ENCODE data around the gene BFAR.

The BFAR gene

DNA sequence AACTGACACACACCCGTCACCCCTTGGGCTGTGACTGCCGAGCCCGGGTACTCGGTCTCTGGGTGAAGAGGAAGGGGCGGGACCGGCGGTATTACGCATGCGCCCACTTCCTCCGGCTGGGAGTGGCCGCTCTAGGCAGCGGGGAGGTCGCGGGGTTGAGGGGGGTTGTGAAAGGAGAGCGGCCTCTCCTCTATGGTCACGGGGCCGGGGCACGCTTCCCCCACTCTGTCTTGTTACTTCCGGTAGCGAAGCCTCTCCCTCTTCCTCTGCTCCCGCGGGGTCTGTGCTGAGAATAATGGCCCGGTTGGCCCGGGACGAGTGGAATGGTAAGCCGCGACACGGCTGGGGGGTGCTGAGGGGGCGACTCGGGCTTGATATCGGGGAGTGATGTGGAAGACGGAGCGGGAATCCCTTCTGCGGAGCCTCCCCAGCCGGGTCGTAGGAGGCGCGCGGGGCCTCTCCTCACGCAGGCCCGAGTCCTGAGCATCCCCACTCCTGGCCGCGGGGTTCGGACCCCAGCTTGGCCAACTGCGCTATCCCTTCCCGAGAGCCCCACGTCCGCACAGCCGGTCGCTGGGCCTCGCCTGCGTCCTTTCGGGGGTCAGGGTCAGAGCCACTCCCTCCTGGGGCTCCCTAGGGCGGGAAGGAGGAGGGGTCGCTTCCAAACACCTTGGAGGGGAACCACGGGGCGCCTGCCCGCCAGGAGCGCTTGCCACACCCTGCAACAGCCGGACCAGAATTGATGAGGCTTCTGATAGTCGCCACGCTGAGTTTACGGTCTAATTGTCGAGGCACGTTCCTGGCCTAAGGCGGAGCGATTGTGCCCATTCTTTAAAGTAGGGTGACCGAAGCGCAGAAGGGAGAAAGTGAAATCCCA lies at the start of gene BFAR:
Gene BFAR (plus strand): TSS at position 259 of the 877 bp plus-strand sequence. CDS start 11,396 bp downstream, outside the sequence.
- peaks cover 30% of the 10 kb centered on the region for H3K36me3 ChIP-seq (ENCODE audit: insufficient read depth, low read length)
- H3K9me2 ChIP-seq (ENCODE audit: low read depth, low read length), result no peaks in the 10 kb centered on the region
- H2AFZ ChIP-seq (ENCODE audit: low read length), result no peak within 1 kb of the TSS
- peak within 1 kb of the TSS; percentile 98 for H3K9ac ChIP-seq (ENCODE audit: low read length)
- H4K20me1 ChIP-seq (ENCODE audit: insufficient read depth, low read length), result no peaks in the 10 kb centered on the region
- H3K9me3 ChIP-seq (ENCODE audit: low read length), result no peaks in the 10 kb centered on the region
- TF ChIP-seq CTCF (IDR thresholded peaks at IDR 0.05; ENCODE audit: low read length) (no peak), EZH2 (IDR thresholded peaks at IDR 0.05; ENCODE audit: borderline replicate concordance, low read length) (no peak)
- H3K4me1 ChIP-seq (ENCODE audit: insufficient read depth, low read length, severe bottlenecking), result peaks cover 39% of the 10 kb centered on the region
- H3K27me3 ChIP-seq (ENCODE audit: insufficient read depth, low read length), result no peaks in the 10 kb centered on the region
- H3K4me3 ChIP-seq (ENCODE audit: low read depth, low read length, poor library complexity, severe bottlenecking), result peak within 1 kb of the TSS; percentile 99
- no peaks in the 10 kb centered on the region for H3F3A ChIP-seq (ENCODE audit: insufficient read depth, low read length)
- peak within 1 kb of the TSS; percentile 75 for H3K27ac ChIP-seq (ENCODE audit: low read depth, low read length, poor library complexity, severe bottlenecking)
- H3K79me2 ChIP-seq (ENCODE audit: insufficient read depth, low read length), result peaks cover 61% of the 10 kb centered on the region
- H3K4me2 ChIP-seq (ENCODE audit: low read length), result peak within 1 kb of the TSS; percentile 97

DNA sequence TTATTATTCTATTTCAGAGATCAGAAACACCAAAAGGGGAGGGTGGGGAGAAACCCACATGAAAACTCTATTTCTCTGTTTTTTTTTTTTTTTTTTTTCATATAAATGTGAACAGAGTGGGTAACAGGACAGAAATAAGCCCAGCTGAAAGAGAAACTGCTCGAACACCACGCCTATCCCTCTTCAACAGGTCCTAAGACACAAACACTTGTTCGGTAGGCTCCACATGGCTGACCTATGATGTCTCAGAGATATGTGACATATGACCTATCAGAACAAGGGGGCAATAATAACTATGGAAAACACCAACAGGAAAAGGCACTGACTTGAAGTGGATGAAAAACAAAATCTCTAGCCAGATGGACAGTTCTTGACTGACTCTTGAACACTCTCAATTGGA lies 47.5 kb upstream of the BFAR start:
- Histone ChIP-seq H2AFZ (ENCODE audit: low read length) (no peak overlapping the region), H3K9ac (ENCODE audit: low read length) (no peak overlapping the region), H3K9me3 (ENCODE audit: low read length) (no peaks in the 10 kb centered on the region), H3K9me2 (ENCODE audit: low read depth, low read length) (no peaks in the 10 kb centered on the region), H3K4me3 (ENCODE audit: low read depth, low read length, poor library complexity, severe bottlenecking) (no peak overlapping the region), H3K4me1 (ENCODE audit: insufficient read depth, low read length, severe bottlenecking) (no peaks in the 10 kb centered on the region), H3F3A (ENCODE audit: insufficient read depth, low read length) (no peaks in the 10 kb centered on the region), H3K36me3 (ENCODE audit: insufficient read depth, low read length) (peaks cover 97% of the 10 kb centered on the region), H3K27me3 (ENCODE audit: insufficient read depth, low read length) (no peaks in the 10 kb centered on the region), H3K79me2 (ENCODE audit: insufficient read depth, low read length) (no peaks in the 10 kb centered on the region), H3K27ac (ENCODE audit: low read depth, low read length, poor library complexity, severe bottlenecking) (no peak overlapping the region), H3K4me2 (ENCODE audit: low read length) (no peak overlapping the region), H4K20me1 (ENCODE audit: insufficient read depth, low read length) (no peaks in the 10 kb centered on the region)
- TF ChIP-seq EZH2 (IDR thresholded peaks at IDR 0.05; ENCODE audit: borderline replicate concordance, low read length), result no peak
- TF ChIP-seq CTCF (IDR thresholded peaks at IDR 0.05; ENCODE audit: low read length), result no peak

- Histone ChIP-seq H2AFZ (ENCODE audit: low read length) (no peak overlapping the region), H3K27ac (ENCODE audit: low read depth, low read length, poor library complexity, severe bottlenecking) (no peak overlapping the region), H3K36me3 (ENCODE audit: insufficient read depth, low read length) (peaks cover 95% of the 10 kb centered on the region), H3K79me2 (ENCODE audit: insufficient read depth, low read length) (no peaks in the 10 kb centered on the region), H3K9me3 (ENCODE audit: low read length) (no peaks in the 10 kb centered on the region), H3K9me2 (ENCODE audit: low read depth, low read length) (no peaks in the 10 kb centered on the region), H3K27me3 (ENCODE audit: insufficient read depth, low read length) (no peaks in the 10 kb centered on the region), H3K4me2 (ENCODE audit: low read length) (no peak overlapping the region), H3F3A (ENCODE audit: insufficient read depth, low read length) (no peaks in the 10 kb centered on the region), H4K20me1 (ENCODE audit: insufficient read depth, low read length) (no peaks in the 10 kb centered on the region), H3K9ac (ENCODE audit: low read length) (no peak overlapping the region), H3K4me1 (ENCODE audit: insufficient read depth, low read length, severe bottlenecking) (no peaks in the 10 kb centered on the region), H3K4me3 (ENCODE audit: low read depth, low read length, poor library complexity, severe bottlenecking) (no peak overlapping the region)
- no peak for TF ChIP-seq EZH2 (IDR thresholded peaks at IDR 0.05; ENCODE audit: borderline replicate concordance, low read length)
- no peak for TF ChIP-seq CTCF (IDR thresholded peaks at IDR 0.05; ENCODE audit: low read length)
Observed at GRCh38 chr16:14586637-14587305, 46.0 kb upstream of the BFAR start.
